ENCODE measurements around the gene AKAP8L. TPM values are rescaled to one million over a fixed set of nuclear protein-coding genes. Genes with fewer than 3 reads are reported as not detected.

The AKAP8L gene, protein sequence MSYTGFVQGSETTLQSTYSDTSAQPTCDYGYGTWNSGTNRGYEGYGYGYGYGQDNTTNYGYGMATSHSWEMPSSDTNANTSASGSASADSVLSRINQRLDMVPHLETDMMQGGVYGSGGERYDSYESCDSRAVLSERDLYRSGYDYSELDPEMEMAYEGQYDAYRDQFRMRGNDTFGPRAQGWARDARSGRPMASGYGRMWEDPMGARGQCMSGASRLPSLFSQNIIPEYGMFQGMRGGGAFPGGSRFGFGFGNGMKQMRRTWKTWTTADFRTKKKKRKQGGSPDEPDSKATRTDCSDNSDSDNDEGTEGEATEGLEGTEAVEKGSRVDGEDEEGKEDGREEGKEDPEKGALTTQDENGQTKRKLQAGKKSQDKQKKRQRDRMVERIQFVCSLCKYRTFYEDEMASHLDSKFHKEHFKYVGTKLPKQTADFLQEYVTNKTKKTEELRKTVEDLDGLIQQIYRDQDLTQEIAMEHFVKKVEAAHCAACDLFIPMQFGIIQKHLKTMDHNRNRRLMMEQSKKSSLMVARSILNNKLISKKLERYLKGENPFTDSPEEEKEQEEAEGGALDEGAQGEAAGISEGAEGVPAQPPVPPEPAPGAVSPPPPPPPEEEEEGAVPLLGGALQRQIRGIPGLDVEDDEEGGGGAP
- 31.6 TPM for total RNA-seq

DNA sequence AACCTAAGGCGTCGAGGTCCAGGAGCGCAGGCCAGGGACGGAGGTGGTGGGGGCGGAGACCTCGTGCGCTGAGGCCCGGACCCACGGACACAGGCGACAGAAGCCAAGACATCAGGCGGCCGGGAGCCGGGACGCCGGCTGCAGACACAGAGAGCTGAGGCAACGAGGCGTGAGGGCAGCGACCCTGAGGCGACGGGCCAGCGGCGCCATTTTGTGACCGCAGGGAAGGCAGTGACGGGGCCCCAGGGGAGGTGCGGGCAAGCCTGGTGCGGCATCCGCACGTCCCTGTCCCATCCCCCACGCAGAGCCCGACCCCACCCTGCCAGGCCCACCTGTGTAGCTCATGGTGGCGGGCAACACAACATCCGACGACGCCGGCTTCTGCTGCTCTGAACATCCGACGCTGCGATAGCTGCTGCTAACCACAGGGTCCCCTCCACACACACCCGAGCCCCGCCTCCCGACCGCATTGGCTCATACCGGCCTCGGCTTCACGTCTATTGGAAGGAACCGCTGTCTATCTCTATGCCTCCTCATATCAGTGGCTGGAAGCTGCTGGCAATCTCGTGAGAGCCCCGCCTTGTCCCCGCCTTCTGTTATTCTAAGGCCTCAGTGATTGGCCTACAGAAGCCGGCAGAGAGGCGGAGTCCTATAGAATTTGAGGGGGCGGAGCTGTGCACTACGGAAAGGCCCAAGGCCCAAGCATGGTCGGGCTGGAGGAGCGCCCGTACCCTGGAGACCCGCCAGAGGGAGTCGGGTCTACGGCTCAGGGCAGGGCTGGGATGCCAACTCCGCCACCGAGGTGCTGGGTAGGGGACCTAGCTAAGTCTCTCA lies at the start of gene AKAP8L:
Gene AKAP8L (minus strand): TSS at position 410 of the 834 bp plus-strand sequence. CDS start 65 bp downstream, at position 345.
- peak; percentile 98 for ATAC-seq

DNA sequence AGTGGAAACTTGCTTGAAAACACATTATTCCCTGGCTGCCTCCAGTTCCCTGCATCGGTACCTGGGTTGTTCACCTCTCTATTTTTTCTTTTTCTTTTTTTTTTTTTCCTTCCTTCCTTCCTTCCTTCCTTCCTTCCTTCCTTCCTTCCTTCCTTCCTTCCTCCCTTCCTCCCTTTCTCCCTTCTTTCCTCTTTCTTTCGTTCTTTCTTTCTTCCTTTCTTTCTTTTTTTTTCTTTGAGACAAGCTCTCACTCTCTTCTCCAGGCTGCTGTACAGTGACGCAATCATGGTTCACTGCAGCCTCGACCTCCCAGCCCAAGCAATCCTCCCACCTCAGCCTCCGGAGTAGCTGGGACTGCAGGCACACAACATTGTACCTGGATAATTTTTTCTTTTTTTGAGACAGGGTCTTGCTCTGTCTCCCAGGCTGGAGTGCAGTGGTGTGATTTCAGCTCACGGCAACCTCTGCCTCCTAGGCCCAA lies 49.0 kb upstream of the AKAP8L start:
- ATAC-seq, result no peak

DNA sequence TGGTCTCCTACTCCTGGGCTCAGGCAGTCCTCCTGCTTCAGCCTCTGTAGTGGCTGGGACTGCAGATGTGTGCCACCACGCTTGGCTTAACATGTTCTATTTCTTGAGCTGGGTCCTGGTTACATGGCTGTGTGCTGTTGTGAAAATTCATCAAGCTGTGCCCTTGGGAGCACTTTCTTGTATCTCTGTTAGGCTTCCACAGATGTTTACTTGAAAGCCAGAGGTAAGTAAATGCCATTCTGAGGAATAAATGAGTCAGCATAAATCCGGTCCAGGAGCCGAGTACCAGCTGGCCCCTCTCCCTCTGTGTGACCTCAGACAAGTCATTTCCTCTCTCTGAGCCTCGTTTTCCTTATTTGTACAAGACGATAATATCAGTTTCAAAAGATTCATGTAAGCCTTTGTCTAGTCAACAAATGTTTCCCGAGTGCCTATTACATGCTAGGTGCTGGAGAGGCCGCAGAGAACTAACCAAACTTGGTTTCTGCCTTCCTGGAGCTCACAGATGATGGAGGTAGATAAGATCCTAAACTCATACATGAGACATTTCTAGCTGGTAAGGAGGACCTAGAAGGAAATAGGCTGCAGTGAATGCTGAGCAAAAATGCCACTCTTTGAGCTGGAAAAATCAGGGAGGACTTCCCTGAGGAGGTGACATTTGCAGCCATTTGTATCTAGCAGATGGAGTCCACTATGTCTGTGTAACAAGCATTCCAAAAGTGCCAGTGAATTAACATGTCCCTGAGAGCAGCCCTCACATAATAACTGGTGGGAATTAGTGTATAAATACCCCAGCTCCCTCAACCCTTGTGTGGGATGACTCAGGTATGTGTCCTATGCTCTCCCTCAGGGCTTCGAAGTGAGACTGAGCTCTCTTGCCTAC lies 48.3 kb upstream of the AKAP8L start:
- no peak for ATAC-seq

DNA sequence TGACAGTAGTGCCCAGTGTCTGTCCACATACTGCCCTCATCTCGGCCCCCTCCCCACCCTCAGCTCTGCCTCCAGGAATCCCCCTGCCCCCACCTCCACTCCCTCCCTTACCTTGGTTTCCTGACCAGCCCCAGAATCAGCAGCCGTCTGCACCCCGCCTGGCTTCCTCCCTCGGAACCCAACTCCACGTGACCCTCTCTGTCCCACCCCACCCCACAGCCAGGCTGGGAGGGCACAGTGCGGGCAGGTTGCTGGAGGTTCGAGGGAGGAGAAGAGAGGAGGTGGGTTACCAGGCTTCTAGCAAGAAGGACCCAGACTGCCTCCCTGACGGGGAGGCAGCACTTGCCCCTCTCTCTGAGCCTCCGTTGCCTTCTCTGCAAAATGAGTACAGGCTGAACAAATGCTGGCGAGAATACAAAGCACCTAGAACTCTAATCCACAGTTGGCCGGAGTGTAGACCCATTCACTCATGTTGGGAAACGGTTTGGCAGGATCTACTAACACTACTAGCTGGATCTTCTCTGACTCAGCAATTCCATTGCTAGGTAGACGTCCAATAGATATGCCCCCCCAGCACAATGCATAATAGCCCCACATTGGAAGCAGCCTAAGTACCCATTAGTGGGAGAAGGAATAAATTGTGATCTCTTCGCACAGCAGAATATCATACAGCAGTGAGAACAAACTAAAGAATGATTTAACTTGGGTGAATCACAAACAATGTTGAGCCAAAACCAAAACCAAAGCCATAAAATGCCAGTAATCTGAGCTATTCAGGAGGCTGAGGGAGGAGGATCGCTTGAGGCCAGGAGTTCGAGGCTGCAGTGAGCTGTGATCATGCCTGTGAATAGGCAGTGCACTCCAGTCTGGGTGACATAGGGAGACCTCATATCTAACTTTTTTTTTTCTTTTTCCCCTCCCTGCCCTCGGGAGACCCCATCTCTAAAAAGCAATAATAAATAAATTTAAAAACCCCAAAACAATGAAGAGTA lies 45.9 kb upstream of the AKAP8L start, which contains the start of gene RASAL3:
Gene RASAL3 (minus strand): TSS at position 151 of the 992 bp plus-strand sequence. CDS start 186 bp downstream, outside the sequence.
- ATAC-seq, result peak; percentile 66

DNA sequence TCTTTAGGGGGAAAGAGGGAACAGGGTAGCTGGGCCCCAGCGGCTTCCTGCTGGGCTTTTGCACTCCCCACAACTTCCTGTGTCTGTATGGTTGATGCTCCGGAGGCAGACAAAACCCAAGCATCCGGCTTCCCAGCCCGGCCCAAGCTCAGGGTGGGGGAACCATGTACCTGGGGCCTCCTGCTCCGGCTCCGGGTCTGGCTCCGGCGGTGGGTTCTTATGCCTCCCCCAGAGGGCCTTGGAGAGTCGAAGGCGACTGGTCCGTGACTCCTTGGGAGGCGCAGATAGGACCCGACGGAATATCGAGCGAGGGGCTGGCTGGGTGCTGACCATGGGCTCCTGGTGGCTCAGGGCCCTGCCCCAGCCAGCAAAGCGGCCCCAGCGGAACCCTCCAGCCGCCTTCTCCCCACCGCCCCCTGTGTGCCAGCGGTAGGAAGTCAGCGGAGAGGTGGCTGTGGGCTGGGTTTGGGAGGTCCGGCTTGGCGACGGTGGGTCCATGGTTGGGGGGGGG lies 45.1 kb upstream of the AKAP8L start:
- ATAC-seq, result peak; percentile 63

DNA sequence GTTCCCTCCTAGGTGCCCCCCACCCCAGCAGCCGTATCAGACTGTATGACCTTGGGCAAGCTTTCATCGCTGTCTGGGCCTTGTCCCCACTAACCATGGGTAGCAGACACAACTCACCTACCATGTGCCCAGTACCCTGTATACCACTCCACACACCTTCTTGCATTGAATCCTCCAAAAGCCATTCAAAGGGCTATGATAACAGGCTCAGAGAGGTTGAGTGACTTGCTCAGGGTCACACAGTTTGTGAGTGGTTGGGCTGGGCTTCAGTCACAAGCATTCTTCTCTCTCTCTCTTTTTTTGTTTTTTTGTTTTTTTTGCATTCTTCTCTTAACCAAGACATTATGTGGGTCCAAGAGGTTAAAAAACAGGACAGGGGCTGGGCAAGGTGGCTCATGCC lies 42.9 kb upstream of the AKAP8L start:
- ATAC-seq, result no peak

DNA sequence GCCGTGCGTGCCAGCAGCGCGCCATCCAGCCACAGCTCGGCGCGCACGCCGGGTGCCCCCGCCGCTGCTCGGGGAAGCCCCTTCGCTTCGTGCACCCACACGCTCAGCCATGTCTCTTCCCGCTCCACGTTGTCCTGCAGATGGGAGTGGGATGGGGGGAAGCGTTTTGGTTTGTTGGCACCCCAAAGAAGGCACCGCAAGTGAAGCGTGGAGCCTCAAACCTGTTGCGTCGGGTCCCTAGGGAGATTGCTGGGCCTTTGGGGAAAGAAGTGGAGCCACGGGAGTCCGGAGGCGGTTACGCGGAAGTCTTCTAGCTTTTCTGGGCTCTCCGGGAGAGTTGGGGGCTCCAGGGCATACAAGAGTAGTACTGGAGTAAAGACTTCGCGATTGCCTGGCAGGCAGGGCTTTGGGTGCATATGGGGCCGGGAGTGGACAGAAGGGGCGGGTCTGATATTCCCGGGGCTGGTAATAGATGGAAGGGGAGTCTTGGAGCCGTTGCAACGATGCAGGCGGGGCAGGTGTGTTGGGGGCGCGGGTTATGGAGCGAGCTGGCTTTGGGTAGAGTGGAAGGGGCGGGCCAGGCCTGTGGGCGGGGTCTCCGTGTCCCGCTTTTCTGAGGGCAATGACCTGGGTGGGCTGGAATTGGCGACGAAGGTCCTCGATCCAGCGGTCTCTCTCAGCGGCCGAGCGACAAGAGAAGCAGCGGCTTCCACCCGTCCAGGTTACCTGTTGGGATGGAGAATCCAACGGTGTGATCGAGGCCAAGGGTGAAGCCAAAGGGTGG lies 39.1 kb upstream of the AKAP8L start:
- ATAC-seq, result no peak

DNA sequence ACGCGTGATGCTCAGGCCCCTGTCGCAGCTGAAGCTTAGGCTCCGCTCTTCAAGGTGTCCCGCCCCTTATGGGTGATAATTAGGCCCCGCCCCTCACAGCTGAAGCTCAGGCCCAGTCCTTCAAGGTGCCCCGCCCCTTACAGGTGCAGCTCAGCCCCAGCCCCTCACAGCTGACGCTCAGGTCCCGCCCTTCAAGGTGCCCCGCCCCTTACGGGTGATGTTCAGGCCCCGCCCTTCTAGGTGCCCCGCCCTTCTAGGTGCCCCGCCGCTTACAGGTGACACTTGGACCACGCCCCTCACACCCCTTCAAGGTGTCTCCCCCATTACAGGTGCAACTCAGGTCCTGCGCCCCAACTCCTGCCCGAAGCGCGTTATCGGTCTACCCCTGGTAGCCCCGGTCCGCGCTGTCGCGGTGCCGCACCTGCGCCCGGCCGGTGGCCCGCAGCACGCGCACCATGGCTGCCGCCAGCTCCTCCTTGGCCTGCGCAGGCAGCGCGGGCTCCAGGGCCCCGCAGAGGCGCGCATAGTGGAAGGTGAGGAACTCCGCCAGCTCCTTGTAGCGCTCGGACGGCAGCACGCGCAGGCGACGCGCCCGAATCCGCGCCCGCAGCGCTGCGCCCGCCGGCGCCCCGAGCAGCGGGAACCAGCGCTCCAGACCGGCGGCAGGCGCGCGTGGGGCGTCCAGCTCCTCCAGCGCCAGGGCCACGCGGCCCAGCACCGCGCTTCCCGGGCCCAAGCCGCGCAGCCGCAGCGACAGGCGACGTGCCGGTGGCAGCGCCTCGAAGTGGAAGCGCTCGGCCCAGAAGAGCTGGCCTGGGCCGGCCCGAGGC lies 38.3 kb upstream of the AKAP8L start:
- peak; percentile 63 for ATAC-seq

DNA sequence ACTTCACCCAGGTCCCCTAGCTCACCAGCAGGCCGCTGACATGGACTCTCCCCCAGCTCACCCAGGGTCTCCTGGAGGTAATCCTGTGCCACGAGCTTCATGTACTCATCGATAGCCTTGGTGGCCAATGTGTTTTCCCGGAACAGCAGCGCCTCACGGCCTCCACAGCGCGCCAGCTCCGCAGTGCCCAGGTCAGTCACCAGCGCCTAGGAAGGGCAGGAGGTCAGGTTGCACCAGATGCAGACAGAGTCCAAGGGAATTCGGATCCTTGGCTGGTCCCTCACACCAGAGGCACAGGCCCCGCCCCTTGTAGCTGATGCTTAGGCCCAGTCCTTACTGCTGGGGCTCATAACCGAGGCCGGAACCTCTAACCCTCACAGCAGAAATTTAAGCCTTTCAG lies 37.7 kb upstream of the AKAP8L start:
- no peak for ATAC-seq

DNA sequence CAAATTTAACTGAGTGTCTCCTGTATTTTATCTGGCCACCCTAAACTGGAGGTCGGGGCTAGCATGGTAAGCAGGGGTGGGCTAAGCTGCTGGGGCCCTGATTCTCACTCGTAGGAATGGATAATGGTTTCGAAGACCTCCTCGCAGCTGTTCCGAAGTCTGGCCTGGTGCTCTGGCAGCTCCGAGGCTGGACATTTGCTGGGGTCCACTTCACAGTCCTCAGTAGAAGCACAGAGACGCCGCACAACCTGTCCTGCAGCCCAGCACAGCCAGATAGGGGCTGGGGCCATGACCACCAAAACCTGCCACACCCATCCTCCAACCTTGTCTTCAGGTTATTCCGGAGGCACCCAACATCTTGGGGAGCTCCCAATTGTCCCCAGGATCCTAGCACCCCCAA lies 37.2 kb upstream of the AKAP8L start:
- no peak for ATAC-seq

DNA sequence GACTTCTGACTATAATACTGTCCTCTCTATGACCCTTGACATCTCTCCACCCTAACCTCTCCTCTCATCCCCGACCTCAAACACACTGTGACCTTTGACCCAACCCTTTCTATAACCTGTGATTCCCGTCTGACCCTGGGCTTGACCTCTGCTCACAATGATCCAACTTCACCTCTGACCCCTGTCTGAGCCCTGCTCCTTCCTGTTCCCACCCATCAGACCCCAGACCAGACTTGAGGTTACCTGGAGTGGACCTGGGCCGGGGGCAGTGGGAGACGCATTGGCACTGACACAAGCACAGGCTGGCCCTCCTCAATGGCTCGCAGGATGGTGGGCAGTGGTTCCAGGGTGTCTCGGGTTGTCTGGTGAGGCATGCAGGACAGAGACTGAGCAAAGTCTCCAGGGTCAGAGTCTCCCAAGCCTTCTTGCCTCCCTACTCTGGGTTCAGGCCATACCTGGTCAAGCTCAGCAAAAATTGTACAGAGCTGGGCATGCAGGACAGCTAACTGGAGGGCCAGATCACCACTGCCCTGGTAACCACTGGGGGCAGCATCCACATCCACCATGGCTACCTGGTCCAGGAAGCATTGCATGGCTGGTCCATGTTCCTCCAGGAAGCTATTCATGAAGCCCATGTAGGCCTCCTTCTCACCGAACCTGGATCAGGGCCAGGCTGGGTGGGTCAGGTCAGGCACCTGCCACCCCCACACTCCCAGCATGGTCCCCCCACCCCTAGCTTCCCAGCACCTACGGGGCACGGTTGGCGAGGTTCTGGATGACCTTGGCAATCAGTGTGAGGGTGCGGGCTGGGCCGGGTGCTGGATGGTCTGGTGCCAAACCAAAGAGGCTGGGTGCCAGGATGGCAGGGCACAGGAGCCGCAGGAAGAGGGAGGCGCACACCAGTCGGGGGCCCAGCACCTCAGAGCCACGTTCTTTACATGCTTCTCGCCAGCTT lies 35.4 kb upstream of the AKAP8L start:
- no peak for ATAC-seq

DNA sequence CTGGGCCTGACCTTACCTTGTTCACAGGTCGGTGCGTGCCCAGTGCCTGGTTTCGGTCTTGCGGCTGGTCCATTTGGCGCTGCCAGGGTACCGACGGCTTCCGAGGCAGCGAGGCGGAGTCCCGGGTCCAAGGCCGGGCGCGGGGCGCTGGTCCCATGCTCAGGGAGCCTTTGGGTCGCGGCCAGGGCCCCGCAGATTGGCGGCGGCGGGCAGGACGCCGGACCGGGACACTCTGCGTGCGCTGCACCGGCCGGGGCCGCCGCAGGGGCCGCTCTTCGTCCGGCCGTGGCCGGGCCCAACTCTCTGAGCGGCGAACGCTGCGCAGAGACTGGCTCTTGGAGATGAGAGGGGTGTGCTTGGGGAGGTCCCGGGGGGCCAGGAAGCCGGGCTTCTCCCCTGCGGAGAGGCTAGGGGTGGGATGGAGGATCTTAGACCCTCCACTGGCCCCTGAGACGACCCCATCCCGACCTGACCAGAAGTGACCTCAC lies 34.3 kb upstream of the AKAP8L start:
- ATAC-seq, result no peak

DNA sequence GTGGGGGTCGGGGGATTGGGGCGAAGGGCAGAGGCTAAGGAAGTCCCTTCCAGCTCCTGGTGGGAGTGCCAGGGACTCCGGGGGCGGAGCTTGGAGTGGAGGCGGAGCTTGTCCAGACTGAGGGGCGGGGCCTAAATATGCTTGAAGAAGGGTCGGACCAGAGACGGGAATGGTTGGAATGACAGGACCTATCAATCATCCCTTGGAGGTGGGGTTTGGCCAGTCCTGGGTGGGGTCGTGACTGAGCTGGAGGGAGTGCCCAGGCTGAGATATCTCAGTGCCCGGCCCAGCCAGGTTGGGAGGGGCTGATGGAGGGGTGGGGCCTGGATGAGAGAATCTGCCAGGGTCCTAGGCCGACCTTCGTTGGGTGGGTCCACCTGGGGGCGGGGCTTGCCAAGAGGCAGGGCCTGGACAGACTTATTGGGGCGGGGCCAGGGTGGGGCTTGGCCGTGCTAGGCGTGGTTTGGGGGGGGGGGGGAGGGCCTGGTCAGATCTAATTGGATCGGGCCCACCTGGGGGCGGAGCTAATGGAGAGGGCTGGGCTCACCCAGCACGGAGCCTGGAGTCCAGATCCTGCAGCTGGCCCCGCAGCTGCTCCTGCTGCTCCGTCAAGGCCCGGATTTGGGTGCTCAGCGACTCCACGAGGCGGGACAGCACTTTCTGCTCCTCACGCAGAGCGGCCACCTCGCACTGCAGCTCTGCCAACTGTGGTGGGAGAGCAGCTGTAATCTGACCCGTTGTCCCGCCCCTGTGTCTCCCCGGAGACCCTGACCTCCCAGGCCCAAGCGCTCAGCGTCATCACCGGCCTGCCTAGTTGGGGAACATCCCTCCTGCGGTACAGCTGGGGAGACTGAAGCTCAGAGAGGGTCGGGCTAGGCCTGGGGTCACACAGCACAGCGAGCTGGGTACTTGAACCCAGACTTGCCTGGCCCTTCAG lies 33.6 kb upstream of the AKAP8L start:
- peak; percentile 60 for ATAC-seq

DNA sequence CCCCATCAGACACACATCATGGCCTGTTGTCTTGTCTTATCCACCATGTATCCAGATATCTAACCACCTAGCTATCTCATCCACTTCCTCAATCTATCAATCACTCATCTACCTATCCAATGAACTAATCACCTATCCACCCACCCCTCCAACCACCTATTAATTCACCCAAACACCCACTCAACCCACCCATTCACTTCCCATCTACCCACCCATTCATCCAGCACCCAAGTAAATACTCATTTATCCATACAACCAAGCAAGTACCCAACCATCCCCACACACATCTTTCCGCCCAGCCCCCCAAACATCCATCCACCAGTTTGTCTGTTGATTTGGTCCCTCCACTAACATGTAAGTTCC lies 31.7 kb upstream of the AKAP8L start:
- ATAC-seq, result no peak

DNA sequence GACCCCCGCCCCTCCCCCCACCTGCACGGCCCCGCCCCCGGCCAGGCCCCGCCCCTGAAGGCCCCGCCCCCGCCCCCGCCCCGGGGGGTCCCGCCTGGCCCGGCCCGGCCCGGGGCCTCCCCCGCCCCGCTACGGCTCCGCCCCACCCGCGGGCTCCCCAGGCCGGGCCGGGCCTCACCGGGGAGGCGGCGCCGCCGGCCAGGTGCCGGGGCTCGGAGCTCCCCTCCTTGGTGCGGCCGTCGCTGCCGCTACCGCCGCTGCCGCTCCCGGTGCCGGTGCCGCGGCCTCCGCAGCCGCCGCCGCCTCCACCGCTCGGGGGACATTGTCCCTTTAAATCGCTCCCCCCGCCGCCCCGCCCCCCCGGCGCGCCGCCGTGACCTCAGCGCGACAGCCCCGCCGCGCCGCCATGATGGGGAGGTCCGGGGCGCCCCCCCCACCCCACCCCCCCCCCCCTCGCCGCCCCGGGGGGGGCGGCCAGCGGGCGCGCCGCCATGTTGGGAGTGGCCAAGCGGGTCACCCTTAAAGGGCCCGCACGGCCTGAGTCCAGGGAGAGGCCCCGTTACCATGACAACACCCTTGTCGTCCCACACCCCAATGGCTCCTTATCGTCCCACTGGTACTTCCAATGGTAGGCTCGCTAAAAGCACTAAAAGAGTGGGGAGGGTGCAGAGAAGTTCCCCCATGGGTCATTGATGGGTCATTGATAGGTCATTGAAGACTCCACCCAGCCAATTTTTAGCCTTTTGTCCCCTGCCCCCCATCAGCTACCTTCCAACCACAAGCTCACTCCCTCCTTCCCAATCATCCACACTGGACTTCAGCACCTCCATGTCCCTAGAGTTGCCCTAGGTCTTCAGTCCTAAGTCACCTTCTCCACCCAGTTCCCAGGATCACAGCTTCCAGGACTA lies 31.1 kb upstream of the AKAP8L start, which contains the start of gene WIZ:
Gene WIZ (minus strand): TSS at position 337 of the 908 bp plus-strand sequence. CDS start 1,649 bp downstream, outside the sequence.
- ATAC-seq, result peak; percentile 37

Measured in esophagus mucosa (tissue), 1 donor.